SU-DHL-6 (cell line): ENCODE data around the gene CTRB1.

Experiments used
- CTCF ChIP-seq: fragments of 200-600 bp; sonication (generic); IDR thresholded peaks from one replicate; pipeline ENCODE4 v1.5.1; 2017; ENCODE audit warnings: antibody characterized with exemption, mild to moderate bottlenecking, low read length, moderate library complexity; ENCODE audit not compliant: insufficient read depth, poor library complexity, severe bottlenecking
- EZH2phosphoT487 ChIP-seq: fragments of 200-600 bp; sonication (generic), shearing (Covaris generic); conservative IDR thresholded peaks from 2 replicates; pipeline ENCODE4 v1.6.1; 2018; ENCODE audit warnings: mild to moderate bottlenecking, antibody characterized with exemption, low read length, moderate library complexity, mixed read lengths

- TF ChIP-seq CTCF, result no peak
- no peak for TF ChIP-seq EZH2phosphoT487
These were observed 1.4 kb upstream of the CTRB1 start for GRCh38 chr16:75217389-75217851.
